ENCODE results near the gene BBS9.

GRCh38 chr7:33531888-33532287, 402.5 kb downstream of the BBS9 start:
- TF ChIP-seq, protein P1, sequence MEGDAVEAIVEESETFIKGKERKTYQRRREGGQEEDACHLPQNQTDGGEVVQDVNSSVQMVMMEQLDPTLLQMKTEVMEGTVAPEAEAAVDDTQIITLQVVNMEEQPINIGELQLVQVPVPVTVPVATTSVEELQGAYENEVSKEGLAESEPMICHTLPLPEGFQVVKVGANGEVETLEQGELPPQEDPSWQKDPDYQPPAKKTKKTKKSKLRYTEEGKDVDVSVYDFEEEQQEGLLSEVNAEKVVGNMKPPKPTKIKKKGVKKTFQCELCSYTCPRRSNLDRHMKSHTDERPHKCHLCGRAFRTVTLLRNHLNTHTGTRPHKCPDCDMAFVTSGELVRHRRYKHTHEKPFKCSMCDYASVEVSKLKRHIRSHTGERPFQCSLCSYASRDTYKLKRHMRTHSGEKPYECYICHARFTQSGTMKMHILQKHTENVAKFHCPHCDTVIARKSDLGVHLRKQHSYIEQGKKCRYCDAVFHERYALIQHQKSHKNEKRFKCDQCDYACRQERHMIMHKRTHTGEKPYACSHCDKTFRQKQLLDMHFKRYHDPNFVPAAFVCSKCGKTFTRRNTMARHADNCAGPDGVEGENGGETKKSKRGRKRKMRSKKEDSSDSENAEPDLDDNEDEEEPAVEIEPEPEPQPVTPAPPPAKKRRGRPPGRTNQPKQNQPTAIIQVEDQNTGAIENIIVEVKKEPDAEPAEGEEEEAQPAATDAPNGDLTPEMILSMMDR (conservative IDR thresholded peaks at IDR 0.05) = no peak
- no peak for TF ChIP-seq ZFX (IDR thresholded peaks at IDR 0.05)

All from C4-2B (cell line).